Measurements from ENCODE around the gene YAF2. TPM values are rescaled to one million over a fixed set of nuclear protein-coding genes. Genes with fewer than 3 reads are reported as not detected.
"Not testable (repeated sequence)": the region's sequence is repeated elsewhere in the genome, so short reads cannot be mapped to it uniquely, and the experiment has no call there.

The YAF2 gene
- total RNA-seq, 2 experiments from 2014 or later = 53.6 to 54.7 TPM

DNA sequence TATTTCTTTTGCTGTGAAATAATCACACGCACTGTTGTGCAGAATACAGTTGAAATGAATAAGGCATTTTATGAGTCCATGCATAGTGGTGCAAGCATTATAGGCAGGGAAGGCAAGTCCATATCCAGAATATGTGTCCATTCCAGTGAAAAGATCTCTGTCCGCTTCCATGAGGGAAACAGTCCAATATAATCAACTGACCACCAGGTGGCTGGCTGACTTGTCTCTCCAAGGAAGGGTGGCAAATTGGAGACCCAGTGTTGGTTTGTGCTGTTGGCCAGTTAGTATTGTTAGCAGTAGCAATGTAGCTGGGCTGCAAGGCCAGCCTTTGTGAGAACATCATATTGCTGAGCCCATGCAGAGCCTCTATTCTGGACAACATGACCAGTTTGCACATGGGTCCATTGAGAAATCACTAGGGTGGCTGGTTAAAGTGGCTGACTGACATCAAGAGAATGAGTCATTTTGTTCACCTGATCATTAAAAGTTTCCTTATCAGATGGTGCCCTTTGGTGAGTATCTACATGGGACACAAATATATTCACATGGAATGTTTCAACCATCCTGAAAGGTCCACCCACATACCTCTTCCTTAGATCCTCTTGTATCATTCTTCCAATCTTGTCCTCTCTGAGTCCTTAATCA, 17.3 kb upstream of the YAF2 start:
- intact Hi-C loops (cut with DNase I, micrococcal nuclease) = no loop called here
- no peak for DNase-seq
- no peaks in the 10 kb centered on the region for H3K27me3 ChIP-seq (ENCODE audit: control insufficient read depth in 1 of 2, insufficient read depth in 2 of 2, low read length in 2 of 2)
- Mint-ChIP-seq H3K36me3 (ENCODE audit: low read depth) (no peaks in the 10 kb centered on the region), H3K27ac (no peak overlapping the region), H3K4me1 (ENCODE audit: low read depth) (no peaks in the 10 kb centered on the region), H3K27me3 (no peaks in the 10 kb centered on the region), H3K9me3 (peaks cover 2% of the 10 kb centered on the region), H3K4me3 (no peak overlapping the region)
- ChIA-PET CTCF (no interaction called here), POLR2A (no interaction called here)
- no peaks in the 10 kb centered on the region for H3K36me3 ChIP-seq (ENCODE audit: insufficient read depth, low read length)
- TF ChIP-seq, protein P1, sequence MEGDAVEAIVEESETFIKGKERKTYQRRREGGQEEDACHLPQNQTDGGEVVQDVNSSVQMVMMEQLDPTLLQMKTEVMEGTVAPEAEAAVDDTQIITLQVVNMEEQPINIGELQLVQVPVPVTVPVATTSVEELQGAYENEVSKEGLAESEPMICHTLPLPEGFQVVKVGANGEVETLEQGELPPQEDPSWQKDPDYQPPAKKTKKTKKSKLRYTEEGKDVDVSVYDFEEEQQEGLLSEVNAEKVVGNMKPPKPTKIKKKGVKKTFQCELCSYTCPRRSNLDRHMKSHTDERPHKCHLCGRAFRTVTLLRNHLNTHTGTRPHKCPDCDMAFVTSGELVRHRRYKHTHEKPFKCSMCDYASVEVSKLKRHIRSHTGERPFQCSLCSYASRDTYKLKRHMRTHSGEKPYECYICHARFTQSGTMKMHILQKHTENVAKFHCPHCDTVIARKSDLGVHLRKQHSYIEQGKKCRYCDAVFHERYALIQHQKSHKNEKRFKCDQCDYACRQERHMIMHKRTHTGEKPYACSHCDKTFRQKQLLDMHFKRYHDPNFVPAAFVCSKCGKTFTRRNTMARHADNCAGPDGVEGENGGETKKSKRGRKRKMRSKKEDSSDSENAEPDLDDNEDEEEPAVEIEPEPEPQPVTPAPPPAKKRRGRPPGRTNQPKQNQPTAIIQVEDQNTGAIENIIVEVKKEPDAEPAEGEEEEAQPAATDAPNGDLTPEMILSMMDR (IDR thresholded peaks at IDR 0.05) = no peak
- no peaks in the 10 kb centered on the region for H3K4me1 ChIP-seq (ENCODE audit: insufficient read depth, low read length)
- no peak overlapping the region for H3K27ac ChIP-seq (ENCODE audit: low read depth in 1 of 2, low read length in 2 of 2)
- no peak overlapping the region for H3K4me3 ChIP-seq (ENCODE audit: low read length)
- no peaks in the 10 kb centered on the region for H3K9me3 ChIP-seq (ENCODE audit: control insufficient read depth in 1 of 2, insufficient read depth in 1 of 2, low read length in 2 of 2)
- no peak for ATAC-seq (ENCODE audit: poor library complexity)

GRCh38 chr12:42252645-42253044, 14.6 kb upstream of the YAF2 start:
- H3K4me3 ChIP-seq (ENCODE audit: low read length); H3K27me3 ChIP-seq (ENCODE audit: control insufficient read depth in 1 of 2, insufficient read depth in 2 of 2, low read length in 2 of 2); H3K4me3 Mint-ChIP-seq; H3K27ac Mint-ChIP-seq; DNase-seq; H3K36me3 ChIP-seq (ENCODE audit: insufficient read depth, low read length); CTCF ChIA-PET; intact Hi-C loops (cut with DNase I, micrococcal nuclease); H3K9me3 Mint-ChIP-seq; H3K27me3 Mint-ChIP-seq; H3K36me3 Mint-ChIP-seq (ENCODE audit: low read depth); H3K27ac ChIP-seq (ENCODE audit: low read depth in 1 of 2, low read length in 2 of 2); ATAC-seq (ENCODE audit: poor library complexity); H3K4me1 Mint-ChIP-seq (ENCODE audit: low read depth); H3K9me3 ChIP-seq (ENCODE audit: control insufficient read depth in 1 of 2, insufficient read depth in 1 of 2, low read length in 2 of 2); POLR2A ChIA-PET; H3K4me1 ChIP-seq (ENCODE audit: insufficient read depth, low read length): not testable (repeated sequence)

DNA sequence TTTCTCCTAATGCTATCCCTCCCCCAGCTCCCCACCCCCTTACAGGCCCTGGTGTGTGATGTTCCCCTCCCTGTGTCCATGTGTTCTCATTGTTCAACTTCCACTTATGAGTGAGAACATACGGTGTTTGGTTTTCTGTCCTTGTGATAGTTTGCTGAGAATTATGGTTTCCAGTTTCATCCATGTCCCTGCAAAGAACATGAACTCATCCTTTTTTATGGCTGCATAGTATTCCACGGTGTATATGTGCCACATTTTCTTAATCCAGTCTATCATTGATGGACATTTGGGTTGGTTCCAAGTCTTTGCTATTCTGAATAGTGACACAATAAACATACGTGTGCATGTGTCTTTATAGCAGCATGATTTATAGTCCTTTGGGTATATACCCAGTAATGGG, 11.0 kb upstream of the YAF2 start:
- H3K4me3 Mint-ChIP-seq; H3K9me3 ChIP-seq (ENCODE audit: control insufficient read depth in 1 of 2, insufficient read depth in 1 of 2, low read length in 2 of 2); H3K27ac ChIP-seq (ENCODE audit: low read depth in 1 of 2, low read length in 2 of 2); H3K4me1 Mint-ChIP-seq (ENCODE audit: low read depth); H3K27me3 ChIP-seq (ENCODE audit: control insufficient read depth in 1 of 2, insufficient read depth in 2 of 2, low read length in 2 of 2); H3K4me1 ChIP-seq (ENCODE audit: insufficient read depth, low read length); ATAC-seq (ENCODE audit: poor library complexity); H3K9me3 Mint-ChIP-seq; H3K36me3 ChIP-seq (ENCODE audit: insufficient read depth, low read length); intact Hi-C loops (cut with DNase I, micrococcal nuclease); CTCF ChIA-PET; H3K27ac Mint-ChIP-seq; DNase-seq; POLR2A ChIA-PET; H3K27me3 Mint-ChIP-seq; H3K4me3 ChIP-seq (ENCODE audit: low read length); H3K36me3 Mint-ChIP-seq (ENCODE audit: low read depth): not testable (repeated sequence)

DNA sequence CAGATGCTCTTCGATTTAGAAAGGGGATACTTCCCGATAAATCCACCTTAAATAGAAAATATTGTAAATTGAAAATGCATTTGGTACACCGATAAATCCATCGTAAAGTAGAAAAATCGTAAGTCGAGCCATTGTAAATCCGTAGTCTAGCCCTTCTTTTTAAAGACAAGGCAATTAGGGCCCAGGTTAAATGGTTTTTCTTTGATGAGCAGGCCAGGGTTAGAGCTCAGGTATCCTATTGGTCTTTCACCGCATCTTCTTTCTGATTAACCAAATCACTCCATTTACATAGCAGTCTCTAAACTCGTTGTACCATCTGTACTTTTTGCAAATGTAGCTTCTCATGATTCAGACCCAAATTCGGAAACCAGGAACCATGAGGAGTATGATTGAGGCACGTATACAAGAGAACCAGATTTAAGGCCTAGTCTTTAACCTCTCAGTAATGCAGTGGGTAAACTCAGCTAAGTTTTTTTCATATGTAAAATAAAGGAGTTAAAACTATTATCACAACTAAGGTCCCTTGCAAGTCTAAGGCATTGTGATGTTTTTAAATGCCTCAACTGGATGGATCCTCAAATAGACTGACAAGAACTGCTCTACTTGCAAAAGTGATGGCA, 2.2 kb upstream of the YAF2 start:
- H3K4me3 Mint-ChIP-seq = no peak overlapping the region
- H3K9me3 Mint-ChIP-seq = no peaks in the 10 kb centered on the region
- CTCF ChIA-PET = interaction anchor here (1.3 kb wide), 1 partner anchor 132 kb away, joined by 3 read pairs; no protein-coding TSS in a partner anchor
- DNase-seq (no peak), ATAC-seq (ENCODE audit: poor library complexity) (no peak)
- Histone ChIP-seq H3K4me1 (ENCODE audit: insufficient read depth, low read length) (peaks cover 17% of the 10 kb centered on the region), H3K4me3 (ENCODE audit: low read length) (no peak overlapping the region), H3K36me3 (ENCODE audit: insufficient read depth, low read length) (peaks cover 3% of the 10 kb centered on the region), H3K27me3 (ENCODE audit: control insufficient read depth in 1 of 2, insufficient read depth in 2 of 2, low read length in 2 of 2) (no peaks in the 10 kb centered on the region), H3K9me3 (ENCODE audit: control insufficient read depth in 1 of 2, insufficient read depth in 1 of 2, low read length in 2 of 2) (no peaks in the 10 kb centered on the region), H3K27ac (ENCODE audit: low read depth in 1 of 2, low read length in 2 of 2) (no peak overlapping the region)
- H3K36me3 Mint-ChIP-seq (ENCODE audit: low read depth) = peaks cover 24% of the 10 kb centered on the region
- intact Hi-C loops (cut with DNase I, micrococcal nuclease) = loop anchor here in 1 of 2 experiments (5.0 kb wide), 2 partner anchors 98 to 1517 kb away; partner anchors contain the start of genes GXYLT1, IRAK4 and PUS7L
- no peak overlapping the region for H3K27ac Mint-ChIP-seq
- H3K27me3 Mint-ChIP-seq = no peaks in the 10 kb centered on the region
- TF ChIP-seq, protein P1 (IDR thresholded peaks at IDR 0.05) = no peak
- POLR2A ChIA-PET = interaction anchor here (1.3 kb wide), 1 partner anchor 95 kb away, joined by 3 read pairs; the partner anchor contains the start of gene GXYLT1
- peaks cover 36% of the 10 kb centered on the region for H3K4me1 Mint-ChIP-seq (ENCODE audit: low read depth)

Data from CD4-positive, alpha-beta T cell (primary cell).